C4-2B (cell line): ENCODE data around the gene P2RY2.

Experiments used
- CTCF ChIP-seq: fragments of 450-650 bp; conservative IDR thresholded peaks from 2 replicates; pipeline ENCODE4 v1.5.1; 2017; ENCODE audit warnings: mild to moderate bottlenecking
- ZFX ChIP-seq: fragments of 450-650 bp; IDR thresholded peaks from 2 replicates; pipeline ENCODE4 v1.6.1; 2017

- TF ChIP-seq CTCF (no peak), ZFX (no peak)
Measured at GRCh38 chr11:73189723-73190556, 28.1 kb upstream of the P2RY2 start.
